ENCODE data around the gene MED19.

GRCh38 chr11:57668434-57668782 is 43.6 kb downstream of the MED19 start:
- no peak for TF ChIP-seq TAF1 (IDR thresholded peaks at IDR 0.05; ENCODE audit: low read depth, low read length)
- TF ChIP-seq POLR2A (IDR thresholded peaks at IDR 0.05; ENCODE audit: low read depth, low read length) = no peak
- TF ChIP-seq SPI1 (IDR thresholded peaks at IDR 0.05; ENCODE audit: low read depth, low read length) = no peak
- no peak for TF ChIP-seq POU2F2 (IDR thresholded peaks at IDR 0.05; ENCODE audit: low read depth, low read length)
- no peak for TF ChIP-seq POLR2AphosphoS5 (IDR thresholded peaks at IDR 0.05; ENCODE audit: low read depth, low read length)
- no peak for TF ChIP-seq PAX5 (IDR thresholded peaks at IDR 0.05; ENCODE audit: insufficient read depth, low read length, severe bottlenecking)
